Kidney glomerular epithelial cell (primary cell): ENCODE data around the gene NEK7.
"Not testable (repeated sequence)": the region's sequence is repeated elsewhere in the genome, so short reads cannot be mapped to it uniquely, and the experiment has no call there.

Experiments used
- DNase-seq: peaks from one replicate; lab custom pipeline; 2025; lab: John Stamatoyannopoulos, UW

The NEK7 gene

DNA sequence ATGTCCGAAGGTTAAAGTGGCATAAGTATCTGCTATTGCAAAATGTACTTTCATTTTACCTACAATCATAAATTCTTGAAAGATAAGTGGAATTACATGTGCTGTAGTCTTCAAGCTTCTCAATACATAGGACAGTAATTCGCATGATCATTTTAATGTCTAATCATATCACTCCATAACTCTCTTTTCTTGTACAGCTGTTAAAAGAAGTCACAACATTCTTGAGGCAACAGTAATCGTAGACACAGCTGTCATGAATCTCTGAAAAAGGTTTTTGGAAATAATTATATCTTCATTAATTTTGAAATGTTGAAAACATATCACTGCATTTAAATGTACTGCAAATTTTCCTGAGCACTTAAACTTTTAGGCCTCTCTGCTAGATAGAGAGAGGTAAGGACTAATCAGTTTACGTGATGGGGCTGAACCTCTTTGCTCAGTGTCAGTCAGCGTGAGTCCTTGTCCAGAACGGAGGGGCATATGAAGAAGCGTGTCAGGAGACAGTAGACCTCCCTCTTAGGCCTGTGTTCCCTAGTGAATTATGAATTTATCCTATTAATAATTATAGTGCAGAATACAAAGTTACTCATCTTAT is 133.4 kb downstream of the NEK7 start:
- DNase-seq = no peak

DNA sequence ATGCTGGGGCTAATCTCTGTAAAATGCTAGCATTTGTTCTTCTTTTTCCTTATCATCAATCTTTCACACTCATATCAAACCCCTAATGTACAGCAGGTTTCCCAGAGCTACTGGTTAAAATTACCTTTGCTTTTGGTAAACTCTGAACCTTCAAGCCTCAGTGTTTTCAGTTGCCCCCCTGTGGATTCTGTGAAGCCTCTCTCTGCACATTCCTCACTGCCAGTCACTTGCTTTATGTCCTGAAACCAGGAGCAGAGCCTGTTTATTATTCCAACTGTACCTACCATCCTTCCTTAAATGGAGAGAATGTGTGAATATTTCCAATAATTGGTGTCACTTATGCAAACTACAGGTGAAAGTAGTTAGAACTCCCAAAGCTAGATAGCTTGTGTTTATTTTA is 134.2 kb downstream of the NEK7 start:
- DNase-seq = no peak

- no peak for DNase-seq
Measured at GRCh38 chr1:198291924-198292323, 135.1 kb downstream of the NEK7 start.

GRCh38 chr1:198295225-198295624 is 138.4 kb downstream of the NEK7 start:
- DNase-seq = no peak

DNA sequence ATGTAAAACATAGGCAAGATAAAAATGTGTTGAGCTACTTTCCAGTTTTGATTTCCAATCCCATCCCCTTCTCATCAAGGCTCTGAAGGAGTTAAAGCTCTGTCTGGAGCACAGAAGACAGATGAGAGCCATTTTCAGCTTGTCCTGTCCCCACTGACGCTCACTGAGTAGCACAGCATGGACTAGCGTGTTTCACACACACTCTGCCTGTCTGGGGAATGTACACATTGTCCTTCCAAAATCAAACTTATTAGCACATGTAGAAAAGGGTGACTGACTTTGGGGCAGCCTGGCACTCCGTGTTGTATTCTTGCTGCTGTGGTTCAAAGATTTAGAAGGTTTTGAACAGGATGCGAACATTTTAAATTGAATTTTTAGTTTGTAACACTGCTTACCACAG is 139.2 kb downstream of the NEK7 start:
- DNase-seq = no peak

- no peak for DNase-seq
Measured at GRCh38 chr1:198297281-198297680, 140.5 kb downstream of the NEK7 start.

DNA sequence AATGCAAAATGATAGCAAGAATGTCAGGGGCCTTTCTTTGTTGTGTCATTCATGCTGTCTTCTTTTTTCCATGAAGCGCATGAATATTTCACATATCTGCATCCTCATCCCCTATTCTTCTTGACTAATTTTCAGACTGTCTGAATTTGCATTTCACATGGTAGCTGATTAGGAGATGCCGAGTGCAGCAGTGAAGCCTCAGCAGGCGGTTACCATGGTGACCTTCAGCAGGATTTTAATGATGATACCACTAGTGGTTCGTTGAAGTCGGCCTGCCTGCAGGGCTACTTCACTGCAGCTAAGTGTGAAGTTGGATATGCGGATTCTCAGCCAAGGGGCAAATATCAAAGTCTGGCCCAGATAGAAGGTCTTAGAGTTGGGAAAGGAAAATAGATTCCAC is 141.8 kb downstream of the NEK7 start:
- no peak for DNase-seq

- DNase-seq = no peak
Measured at GRCh38 chr1:198300451-198300850, 143.7 kb downstream of the NEK7 start.

DNA sequence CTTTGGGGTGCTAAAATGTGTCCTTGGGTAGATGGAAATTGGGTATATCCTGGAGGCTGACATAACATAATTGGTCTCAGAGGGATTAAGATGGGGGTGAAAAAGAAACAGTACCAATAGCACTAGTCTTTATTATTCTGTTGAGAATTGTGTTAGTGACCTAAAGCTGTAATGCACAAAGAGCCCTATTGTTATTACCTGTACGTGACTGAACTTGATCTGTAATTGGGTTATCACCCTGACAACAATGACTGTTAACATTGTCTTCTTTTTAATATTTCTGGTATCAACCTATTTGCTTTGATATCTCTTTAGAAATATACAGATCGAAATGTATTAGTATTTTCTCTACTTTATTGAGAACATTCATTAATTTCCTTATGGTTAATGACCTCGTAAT is 147.6 kb downstream of the NEK7 start:
- DNase-seq = no peak

DNA sequence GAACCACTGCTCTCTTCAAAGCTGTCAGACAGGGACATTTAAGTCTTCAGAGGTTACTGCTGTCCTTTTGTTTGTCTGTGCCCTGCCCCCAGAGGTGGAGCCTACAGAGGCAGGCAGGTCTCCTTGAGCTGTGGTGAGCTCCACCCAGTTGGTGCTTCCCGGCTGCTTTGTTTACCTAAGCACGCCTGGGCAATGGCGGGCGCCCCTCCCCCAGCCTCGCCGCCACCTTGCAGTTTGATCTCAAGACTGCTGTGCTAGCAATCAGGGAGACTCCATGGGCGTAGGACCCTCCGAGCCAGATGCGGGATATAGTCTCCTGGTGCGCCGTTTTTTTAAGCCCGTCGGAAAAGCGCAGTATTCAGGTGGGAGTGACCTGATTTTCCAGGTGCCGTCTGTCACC is 158.0 kb downstream of the NEK7 start:
- not testable (repeated sequence) for DNase-seq

DNA sequence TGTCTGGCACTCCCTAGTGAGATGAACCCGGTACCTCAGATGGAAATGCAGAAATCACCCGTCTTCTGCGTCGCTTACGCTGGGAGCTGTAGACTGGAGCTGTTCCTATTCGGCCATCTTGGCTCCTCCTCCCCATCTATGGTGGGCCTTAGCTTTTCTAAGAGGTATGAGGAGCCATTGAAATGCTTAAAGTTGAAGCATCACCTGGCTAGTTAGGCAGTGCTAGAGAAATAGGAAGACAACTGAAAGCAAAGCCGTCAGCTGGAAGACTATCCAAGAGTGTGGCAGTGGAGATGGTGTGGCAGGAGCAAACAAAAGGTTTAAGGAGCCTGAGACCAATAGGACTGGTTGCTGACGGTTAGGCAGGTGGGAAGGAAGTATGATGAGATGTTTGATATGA is 158.5 kb downstream of the NEK7 start:
- DNase-seq = not testable (repeated sequence)

DNA sequence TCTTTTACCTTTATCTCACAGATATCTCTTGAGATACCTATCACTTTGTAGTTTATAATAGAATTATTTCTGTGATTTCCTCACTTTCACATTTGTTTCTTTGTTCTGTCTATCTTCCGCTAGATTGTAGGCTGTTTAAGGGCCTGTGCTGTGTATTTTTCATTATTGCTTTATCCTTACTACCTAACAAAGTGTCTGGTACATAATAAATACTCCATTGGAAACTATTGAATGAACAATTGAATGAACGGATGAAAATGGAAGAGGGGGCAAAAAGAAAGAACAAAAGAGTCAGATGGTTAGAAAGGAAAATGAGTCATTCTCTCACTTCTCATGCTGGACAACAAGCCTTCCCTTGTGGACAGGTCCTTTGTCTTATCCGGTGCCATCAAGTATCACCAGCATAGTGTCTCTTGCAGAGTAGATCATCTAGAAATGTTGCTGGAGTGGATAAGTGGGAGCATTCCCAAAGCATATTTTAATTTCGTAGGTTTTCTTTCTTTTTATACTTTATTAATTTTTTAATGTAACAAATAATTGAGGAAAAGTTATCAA is 159.8 kb downstream of the NEK7 start:
- no peak for DNase-seq

- no peak for DNase-seq
Measured at GRCh38 chr1:198318085-198318484, 161.3 kb downstream of the NEK7 start.

DNA sequence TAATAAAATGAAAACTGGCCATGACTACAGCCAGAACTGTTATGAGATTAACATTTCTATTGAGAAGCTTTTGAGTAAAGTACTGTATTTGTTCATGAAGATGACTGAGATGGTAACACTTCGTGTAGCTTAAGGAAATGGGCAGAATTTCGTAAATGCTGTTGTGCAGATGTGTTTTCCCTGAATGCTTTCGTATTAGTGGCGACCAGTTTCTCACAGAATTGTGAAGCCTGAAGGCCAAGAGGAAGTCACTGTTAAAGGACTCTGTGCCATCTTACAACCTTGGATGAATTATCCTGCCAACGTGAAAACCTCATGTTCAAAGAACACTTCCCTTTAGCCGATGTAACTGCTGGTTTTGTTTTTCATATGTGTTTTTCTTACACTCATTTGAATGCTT is 164.0 kb downstream of the NEK7 start:
- DNase-seq = no peak

GRCh38 chr1:198326232-198326631 is 169.4 kb downstream of the NEK7 start:
- DNase-seq = no peak

- no peak for DNase-seq
Measured at GRCh38 chr1:198326915-198327314, 170.1 kb downstream of the NEK7 start.

GRCh38 chr1:198328458-198329032 is 171.7 kb downstream of the NEK7 start:
- DNase-seq = no peak

DNA sequence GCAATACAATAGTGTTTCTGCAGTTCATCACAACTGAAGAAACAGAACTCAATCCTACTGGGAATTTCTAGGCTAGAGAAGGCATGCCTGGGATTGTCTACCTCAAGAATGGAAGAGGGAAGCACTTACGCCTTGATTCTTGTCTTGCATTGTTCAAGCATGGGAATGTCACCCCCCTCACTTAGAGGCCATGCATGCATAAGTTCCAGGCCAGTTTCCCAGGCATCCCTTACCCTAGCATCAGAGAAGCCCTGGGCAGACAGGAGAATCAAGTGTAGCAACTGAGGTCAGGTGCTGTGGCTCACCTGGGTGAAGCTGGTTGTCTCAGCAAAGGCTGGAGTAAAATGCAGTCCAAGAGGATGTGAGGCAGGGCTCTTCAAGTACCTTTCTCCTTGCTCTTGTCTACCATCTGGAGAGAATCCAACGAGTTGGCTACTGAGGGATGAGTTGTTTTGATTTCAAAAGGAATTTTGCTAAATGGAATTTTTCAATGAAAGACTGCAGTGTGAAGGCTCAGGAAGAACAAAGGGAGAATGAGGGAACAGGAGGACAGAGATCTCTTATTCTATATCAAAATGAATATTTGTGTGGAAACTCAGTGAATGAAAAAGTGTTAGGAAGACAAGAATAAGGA is 174.3 kb downstream of the NEK7 start:
- no peak for DNase-seq

DNA sequence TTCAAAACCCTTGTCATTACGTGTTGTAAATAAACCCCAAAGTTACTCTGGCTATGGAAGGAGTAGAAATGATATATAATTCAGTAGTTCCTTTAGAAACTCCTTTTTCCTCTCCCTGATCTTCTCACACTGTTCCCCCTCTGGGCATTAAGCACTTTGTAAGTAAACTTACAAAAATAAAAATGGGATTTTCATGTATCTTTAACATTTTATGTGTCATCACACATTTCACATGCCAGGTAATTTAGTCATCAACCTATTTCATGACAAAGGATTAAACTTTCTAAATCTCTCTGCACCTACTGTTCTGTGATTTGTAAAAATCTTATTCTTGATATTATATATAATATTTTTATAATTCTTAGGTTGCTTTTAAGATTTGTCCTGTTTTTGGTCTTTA is 176.9 kb downstream of the NEK7 start:
- peak; percentile 3 for DNase-seq

DNA sequence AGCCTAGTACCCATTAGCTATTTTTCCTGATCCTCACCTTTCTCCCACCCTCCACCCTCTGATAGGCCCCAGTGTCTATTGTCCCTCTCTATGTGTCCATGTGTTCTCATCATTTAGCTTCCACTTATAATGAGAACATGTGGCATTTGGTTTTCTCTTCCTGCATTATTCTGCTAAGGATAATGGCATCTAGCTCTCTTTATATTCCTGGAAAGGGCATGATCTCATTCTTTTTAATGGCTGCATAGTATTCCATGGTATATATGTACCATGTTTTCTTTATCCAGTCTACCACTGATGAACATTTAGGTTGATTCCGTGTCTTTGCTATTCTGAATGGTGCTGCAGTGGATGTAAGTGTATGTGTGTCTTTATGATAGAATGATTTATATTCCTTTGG is 178.9 kb downstream of the NEK7 start:
- DNase-seq = no peak

GRCh38 chr1:198337886-198338285 is 181.1 kb downstream of the NEK7 start:
- DNase-seq = no peak

GRCh38 chr1:198340139-198340538 is 183.3 kb downstream of the NEK7 start:
- no peak for DNase-seq

DNA sequence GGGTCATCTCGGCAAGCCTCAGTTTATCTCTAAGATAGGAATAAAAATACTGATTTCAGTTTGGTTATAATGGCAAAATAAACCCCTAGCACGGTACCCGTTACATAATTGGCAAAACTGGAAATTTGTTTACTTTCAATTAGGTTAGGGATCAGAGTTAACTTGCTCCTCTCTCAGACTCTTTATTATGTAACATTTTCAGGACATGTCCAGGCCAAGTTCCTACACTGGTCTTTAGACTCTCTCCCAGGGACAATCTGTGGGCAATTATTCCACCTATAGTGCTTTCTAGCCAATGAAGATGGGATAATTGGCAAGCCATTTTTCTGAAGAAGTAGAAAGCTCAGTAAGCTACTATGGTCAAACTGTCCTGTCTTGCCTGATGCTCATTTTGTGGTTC is 189.4 kb downstream of the NEK7 start:
- no peak for DNase-seq

- DNase-seq = no peak
Measured at GRCh38 chr1:198350456-198350855, 193.7 kb downstream of the NEK7 start.
